HG03354 (cell line): ENCODE results near the gene XIRP1.

Experiments used
- ATAC-seq: cut with Tn5 transposase; IDR thresholded peaks from one replicate; pipeline ENCODE4 v1.9.1; 2021; ENCODE audit warnings: mild to moderate bottlenecking; ENCODE audit not compliant: unreplicated experiment, poor library complexity, severe bottlenecking

Gene XIRP1

DNA sequence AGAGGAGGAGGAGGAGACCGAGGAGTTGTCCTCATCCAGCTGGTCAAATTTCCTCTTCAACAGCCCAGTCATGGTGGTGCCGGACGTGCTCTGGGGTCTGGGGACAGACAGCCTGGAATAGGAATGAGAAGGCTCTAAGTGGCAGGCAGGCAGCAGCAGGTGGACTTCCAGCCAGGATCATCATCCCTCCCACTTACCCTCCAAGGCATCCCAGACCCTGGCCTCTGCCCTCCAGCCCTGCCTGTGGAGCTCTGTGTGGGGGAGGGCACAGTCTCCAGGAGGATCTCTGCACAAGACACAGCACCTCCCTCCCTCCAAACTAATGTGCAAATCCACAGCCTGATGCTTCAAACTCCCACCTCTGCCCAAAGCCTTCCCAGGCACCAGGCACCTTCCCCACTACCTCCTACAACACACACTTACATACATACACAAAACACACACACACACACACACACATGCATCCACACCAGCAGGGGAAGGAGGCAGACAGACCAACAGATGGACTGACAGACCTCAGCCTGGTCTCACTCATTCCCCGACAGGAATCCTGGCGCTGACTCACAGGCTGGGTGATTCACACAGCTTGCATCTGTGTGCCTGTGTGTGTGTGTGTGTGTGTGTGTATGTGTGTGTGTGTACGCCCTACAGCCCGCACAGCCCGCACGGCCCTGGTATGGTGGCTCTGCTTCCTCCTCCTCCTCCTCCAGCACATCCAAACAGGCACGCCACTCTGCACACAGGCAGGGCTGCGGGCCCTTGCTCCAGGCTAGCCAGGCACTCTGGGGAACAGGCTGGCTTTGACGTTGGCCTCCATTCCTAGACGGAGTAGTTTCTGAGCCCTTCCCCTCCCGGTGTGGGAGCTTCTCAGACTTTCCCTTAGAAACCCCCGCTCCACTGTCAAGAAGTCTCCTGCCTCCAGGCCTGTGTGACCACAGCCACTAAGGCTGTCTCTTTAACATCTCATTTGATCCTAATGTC lies 45.5 kb downstream of the XIRP1 start:
- ATAC-seq = peak; percentile 9

- ATAC-seq = no peak
Measured at GRCh38 chr3:39146083-39146501, 46.3 kb downstream of the XIRP1 start.

DNA sequence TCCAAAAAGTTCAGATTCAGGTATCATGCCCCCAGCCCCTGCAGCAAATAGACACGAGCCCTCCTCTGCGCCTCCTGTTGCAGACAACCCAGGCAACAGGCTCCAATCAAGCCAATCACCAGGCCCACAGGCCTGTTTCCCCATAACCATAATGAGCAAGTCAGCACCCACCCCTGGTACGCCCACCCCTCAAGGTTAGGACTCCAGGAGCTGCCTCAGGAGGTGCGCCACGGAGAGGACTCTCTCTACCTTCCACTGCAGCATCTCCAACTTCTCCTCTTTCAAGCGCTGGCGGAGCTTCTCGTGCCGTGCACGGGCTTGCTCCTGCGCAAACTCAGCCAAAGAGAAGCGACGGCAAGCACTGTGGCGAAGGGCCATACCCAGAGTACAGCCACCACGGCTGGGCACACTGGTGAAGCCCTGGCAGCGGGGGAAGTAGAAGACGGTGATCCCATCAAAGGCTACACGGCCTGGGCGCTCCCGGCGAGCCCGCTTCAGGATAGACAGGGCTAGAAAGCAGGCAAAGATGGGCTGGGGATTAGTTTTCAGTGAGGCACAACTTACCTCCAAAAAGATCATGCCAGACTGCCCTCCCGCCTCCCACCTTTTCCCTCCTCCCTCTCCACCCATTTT lies 47.5 kb downstream of the XIRP1 start:
- no peak for ATAC-seq

GRCh38 chr3:39144095-39144747 lies 48.2 kb downstream of the XIRP1 start:
- no peak for ATAC-seq

DNA sequence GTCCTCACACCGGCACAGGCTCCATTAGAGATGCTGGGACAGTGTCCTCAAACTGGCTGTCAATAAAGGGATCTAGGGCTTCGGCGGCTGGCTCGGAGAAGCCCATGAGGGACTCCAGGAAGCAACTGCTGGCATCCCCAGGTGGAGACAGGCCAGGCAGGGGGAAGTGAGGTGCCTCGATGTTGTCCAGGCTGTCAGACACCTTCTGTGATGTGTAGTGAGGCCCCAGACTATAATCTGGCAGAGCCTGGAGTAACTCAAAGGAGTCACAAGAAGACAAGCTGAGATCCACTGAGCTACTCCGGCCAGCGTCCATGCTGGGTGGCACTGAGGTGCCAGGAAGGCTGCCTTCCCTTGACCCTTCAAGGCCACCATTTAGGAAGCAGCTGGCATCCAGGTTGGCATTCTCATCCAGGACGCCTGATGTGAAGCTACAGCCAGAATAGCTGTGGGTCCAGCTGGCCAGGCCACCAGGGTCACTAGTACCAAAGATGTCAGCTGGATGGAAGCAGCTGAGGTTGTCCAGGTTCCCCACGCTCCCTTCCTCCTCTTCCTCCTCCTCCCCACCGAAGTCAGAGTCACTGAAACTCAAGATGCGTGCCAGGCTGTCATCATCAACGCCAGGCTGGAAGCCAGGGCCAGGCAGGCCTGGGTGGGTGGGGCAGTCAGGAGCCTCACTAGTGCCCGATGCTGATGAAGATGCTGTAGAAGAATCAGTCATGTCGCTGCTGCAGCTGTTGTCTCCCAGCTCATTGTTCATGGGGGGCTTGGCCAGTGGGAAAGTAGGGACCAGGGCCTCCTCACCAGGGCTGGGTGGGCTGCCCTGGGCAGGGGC lies 49.1 kb downstream of the XIRP1 start:
- no peak for ATAC-seq

GRCh38 chr3:39142067-39142466 lies 50.3 kb downstream of the XIRP1 start:
- no peak for ATAC-seq

- ATAC-seq = no peak
Measured at GRCh38 chr3:39141171-39141995, 51.0 kb downstream of the XIRP1 start.

GRCh38 chr3:39140341-39140971 lies 51.9 kb downstream of the XIRP1 start:
- ATAC-seq = no peak

DNA sequence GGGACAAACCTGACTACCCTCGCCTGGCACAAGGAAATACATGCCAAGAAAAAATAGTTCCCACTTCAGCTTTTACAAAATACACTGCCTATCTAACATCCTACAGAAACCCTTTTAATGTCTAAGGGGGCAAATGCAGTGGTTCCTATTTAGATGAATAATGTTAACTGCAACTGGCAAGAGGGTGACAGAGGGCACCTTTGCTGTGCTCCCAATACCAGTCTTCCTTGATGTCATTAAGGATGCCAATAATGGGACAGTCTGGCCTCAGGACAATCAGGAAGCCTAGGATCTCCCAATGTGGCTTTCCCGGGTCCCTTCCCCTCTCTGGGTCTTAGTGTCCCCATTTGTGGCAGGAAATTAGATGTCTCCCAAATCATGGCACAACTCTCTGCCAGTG lies 53.0 kb downstream of the XIRP1 start:
- ATAC-seq = no peak

DNA sequence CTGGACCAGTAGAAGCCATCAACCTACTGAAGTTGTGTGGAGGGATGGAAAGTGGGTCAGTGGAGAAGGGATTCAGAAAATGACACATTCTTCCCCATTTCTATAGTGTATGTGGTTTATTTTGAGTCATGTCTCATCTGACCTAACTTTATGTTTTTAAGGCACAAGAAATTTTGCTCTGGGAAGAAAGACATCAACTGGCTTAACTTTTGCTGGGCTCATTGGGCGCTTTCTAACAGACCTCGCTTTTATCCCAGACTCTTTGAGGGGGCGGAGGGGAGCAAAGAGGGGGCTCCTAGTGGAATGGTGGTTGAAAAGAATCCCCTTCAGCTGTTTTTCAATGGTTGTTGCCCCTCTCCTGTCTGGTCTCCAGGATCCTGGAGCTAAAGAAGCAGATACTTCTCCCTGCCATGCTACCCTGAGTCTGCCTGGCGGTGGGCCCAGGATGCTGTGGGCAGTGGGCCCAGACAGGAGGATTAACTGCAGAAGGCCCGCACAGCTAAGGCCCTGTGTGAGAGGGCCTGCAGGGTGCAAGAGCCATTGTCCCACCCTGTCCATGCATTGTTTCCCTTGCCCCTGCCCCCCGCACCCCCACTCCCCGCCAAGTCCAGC lies 53.5 kb downstream of the XIRP1 start:
- no peak for ATAC-seq

GRCh38 chr3:39137991-39138803 lies 54.2 kb downstream of the XIRP1 start:
- no peak for ATAC-seq

DNA sequence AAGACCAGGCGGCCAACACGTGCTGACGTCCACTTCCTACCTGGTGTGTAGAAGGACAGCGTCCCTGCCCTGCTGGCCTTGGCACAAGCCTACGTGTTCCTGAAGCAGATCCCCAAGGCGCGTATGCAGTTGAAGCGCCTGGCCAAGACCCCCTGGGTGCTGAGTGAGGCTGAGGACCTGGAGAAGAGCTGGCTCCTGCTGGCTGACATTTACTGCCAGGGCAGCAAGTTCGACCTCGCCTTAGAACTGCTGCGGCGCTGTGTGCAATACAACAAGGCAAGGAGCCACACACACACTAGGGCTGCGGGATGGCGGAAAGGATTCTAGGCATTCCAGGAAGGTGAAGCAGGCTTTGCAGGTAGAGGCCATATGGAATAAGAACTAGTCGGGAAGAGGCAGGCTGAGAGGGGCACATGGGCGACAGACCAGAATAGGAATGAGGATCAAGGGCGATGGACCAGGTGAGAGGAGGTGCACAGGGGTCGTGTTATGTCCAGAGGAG lies 54.9 kb downstream of the XIRP1 start:
- ATAC-seq = no peak

GRCh38 chr3:39136533-39137434 lies 55.6 kb downstream of the XIRP1 start:
- no peak for ATAC-seq

DNA sequence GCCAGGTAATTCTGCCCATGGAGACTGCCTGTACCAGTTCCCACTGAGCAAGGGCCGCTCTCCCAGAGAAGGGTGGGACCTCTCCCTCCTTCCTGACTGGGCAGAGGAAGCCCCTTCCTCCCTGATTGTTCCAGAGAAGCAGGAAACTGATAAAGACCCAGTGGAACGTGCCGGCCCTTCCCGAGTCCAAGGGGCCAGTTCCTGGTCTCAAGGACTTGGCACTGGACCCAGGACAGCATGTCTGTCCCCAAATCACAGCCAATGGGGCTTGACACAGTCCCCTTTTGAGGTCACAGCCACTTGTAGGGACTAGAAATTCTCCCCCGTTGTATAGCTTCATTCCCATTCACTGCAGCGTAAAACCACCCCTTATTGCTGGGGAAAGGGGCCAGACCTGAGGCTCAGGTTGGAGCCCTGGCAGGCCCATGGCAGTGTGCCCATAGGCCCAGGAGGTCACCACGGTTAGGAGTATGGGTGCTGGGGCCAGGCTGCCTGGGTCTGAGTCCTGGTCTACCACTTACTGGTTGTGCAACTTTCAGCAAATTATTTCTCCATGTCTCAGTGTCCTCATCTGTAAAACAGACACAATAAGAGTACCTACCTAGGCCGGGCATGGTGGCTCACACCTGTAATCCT lies 57.1 kb downstream of the XIRP1 start:
- ATAC-seq = no peak

GRCh38 chr3:39134305-39134704 lies 58.1 kb downstream of the XIRP1 start:
- no peak for ATAC-seq

DNA sequence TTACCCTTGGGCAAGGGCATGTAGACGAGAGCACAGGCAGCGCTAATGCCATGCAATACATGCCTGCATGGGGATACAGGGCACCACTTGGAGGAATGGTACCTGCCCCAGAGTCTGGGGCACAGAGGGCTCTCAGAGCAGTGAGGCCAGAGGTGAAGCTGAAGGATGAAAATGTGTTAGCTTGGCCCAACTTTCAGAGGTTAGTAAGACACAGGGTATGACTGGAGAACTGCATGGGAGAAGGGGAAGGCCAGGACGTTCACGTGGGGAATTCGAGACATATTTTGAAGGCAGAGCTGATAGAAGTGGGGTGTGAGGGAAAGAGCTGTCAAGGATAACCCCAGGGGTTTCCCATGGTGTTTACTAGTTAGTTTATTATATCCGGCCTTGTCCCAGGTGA lies 58.6 kb downstream of the XIRP1 start:
- ATAC-seq = no peak
